ENCODE results near the gene MACROD2.
"Not testable (repeated sequence)": the region's sequence is repeated elsewhere in the genome, so short reads cannot be mapped to it uniquely, and the experiment has no call there.

Gene MACROD2

DNA sequence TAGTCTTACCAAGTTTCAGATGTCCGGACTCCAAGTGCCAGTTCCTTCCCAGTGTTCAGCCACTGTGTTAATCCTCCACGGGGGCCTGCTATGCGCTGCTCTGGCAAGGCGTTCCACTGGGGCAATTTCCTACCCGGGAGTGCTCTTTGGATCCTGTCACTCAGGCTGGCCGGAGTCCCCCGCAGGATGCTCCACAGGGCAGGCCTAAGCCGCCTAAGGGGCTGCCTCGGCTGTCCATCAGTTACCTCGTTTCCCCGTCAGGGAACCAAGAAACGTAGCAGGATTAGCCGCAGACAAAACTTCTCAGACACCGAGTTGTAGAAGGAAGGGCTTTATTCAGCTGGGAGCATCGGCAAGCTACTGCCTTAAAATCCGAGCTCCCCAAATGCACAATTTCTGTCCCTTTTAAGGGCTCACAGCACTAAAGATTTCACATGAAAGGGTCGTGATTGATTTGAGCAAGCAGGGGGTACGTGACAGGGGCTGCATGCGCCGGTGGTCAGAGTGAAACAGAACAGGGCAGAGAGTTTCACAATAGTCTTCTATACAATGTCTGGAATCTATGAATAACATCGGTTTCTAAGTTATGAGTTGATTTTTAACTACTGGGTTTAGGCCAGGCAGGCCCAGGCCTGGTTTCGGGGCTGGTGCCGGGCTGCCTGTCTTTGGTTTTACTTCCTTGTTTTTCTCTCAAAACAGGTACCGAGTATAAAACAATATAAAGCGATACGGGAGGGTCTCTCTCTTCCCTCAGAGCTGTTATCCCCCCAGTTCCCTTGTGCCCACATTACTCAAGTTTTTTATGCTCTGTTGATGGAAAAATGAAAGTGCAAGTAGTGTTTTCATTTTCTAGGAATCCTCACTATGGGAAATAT is 1990.4 kb downstream of the MACROD2 start:
- DNase-seq = not testable (repeated sequence)

DNA sequence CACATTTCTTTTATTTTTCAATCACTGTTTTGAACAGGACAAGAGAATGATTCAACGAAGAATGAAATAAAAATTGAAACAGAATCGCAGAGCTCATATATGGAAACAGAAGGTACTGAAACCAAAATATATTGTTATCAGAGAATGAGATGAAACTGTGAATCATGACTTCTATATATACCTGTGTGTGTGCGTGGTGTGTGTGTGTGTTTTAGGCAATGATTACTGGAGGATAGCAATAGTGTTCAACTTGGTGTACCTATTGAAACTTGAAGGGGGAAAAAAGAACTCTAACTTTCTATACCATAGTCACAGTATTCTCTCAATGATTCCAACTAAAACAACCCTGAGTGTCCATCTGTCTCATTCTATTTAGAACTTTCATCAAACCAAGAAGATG is 1991.4 kb downstream of the MACROD2 start:
- no peak for DNase-seq

DNA sequence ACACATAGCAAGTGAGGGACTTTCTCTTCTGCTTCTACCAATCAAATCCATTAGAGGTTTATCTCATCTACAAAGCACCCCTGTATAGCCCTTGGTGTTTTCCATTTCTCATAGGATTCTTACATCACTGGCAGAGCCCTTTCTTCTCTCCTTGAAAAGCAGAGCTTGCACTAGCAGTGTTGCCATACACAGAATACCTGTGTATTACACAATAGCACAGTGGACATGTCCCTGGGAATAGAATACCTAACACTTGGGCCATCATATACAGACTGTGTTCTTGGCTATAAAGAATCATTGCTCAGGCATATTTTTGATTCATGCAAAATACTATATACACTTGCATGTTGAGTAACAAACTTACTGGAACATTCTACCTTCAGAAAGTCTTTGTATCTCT is 1996.0 kb downstream of the MACROD2 start:
- no peak for DNase-seq

DNA sequence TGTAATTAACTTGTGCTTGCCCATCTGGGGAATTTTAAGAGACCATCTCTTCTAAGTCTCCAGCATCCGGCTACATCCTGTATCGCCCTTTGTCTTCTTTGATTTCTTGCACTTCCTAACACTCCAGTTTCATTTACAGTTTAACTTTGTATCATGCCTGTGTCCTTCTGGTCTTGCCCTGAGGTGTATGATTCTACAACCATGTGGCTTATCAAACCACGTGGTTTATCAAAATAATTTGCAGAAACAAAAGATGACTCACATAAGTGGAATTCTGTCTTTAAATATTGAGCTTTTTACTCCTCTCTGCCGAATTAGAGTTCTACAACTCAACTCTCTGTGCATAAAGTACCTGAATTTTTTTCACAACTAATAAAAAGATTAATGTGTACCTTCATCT is 1997.2 kb downstream of the MACROD2 start:
- DNase-seq = no peak

DNA sequence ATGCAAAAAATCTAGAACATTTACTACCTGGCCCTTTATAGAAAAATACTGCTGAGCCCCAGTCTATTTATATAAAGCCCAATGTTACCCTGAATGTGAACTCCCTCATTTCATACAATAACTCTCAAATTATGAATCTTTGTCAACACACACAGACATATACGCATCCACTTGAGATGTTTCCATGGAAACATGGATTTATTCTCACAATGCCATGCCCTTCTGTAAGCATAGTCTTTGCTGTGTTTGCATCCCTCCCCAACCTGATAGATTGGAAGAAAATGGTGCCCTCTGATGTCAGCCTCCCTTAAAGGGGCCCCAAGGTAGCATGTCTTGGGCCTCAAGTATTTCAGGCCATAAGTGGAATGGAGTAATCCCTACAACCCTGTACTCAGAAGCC is 2004.8 kb downstream of the MACROD2 start:
- no peak for DNase-seq

DNA sequence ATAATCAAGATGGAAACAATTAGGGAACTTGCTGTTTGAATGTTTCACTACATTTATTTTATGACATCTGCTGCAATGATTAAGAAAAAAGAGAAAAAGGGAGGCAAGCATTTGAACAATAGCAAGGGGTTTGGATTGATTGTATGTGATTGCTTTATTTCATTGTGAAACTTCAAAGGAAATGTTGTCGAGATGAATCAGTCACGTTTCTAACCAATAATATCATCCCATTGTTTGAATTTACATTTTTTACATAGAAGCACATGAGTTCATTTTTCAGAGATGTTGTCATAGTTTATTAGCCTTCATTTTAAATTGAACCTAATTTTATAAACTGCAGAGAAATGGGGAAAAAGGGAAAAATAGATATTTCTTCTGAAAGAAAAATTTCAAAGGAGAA is 2006.0 kb downstream of the MACROD2 start:
- no peak for DNase-seq

DNA sequence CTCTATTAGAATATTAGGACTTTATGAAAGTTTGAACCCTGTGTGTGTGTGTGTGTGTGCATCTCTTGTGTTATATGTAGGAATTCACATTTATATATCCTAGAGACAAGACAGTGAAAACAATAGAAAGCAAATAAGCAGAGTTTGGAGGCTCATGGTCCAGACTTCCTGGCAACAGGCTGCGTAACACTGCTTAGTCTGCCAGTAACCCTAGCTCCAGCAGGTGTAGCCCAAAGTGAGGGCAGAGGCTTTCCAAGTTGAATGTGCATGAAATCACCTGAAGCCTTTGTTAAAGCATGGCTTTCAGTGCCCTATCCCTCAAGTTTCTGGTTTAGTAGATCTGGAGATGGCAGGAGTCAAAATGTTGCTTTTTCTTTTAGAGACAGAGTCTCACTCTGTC is 2008.0 kb downstream of the MACROD2 start:
- no peak for DNase-seq

DNA sequence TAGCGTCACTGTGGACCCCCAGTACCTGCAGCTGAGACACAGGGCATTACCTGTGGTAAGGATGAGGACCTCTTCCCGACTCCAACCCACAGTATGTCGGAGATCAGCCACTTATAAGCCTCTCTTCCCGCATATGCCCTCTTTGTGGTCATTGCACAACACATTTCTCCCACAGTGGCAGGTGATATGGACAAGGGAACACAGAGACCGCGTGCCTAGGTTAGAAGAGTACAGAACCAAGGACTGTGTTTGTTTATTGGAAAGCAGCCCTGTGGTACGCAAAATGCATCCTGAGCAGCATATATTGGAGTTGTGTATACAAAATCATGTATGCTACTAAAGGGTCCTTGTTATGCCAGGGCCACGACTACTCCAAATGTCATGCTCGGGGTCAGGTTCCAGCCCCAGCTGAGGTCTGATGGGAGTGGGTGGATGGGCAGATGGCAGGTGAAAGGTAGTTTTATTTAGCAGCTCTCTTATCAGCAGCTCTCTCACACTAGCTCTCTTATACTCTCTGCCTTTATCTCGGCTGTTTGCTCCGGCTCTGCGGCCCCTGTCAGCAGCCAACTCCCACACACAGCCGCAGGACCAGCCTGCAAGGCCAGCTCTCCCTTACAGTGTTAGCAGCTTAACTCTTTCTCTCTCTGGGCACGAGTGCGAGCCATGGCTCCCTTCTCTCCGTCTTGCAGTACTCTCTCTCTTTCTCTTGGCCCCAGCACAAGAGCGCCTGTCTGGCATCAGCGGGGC is 2009.0 kb downstream of the MACROD2 start:
- DNase-seq = no peak

DNA sequence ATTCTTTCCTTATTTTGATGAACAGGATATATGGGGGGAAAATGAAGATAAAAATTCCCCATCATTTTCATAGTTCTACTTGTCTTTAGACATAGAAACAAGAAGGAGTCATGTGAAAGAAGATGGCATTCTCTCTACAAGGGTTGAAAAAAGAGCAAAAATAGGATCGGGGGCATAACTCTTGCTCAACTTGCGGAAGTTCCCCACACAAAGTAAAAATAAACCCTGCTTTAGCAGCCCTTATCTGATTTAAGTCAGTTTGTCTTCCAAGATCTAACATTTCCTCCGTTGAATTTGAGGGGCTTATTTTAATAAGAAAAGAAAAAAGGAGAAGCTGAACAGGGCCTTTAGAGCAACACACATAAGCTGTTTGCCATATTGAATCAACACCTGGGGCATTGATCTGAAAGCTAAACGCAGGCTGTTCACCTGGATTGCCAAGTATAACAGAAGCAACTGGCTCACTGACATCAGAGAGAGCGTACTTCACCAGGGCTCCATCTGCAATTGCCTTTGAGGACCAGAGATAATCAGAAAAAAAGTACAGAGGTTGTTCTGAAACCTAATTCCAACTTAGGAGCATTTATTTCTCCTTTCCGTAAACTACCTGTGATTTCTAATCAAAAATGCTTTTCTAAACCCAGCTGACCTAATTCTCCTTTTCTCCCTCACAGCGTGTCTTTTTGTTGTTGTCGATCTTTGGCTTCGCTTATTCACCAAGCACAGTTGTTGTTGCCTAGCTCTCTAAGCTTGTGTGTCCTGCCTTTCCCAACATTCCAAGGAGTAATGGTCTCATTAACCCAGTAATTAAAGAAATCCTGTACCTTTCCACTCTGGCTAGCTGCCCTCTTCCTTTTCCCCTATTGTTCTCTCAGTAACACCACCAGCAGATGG is 2010.0 kb downstream of the MACROD2 start:
- DNase-seq = no peak

DNA sequence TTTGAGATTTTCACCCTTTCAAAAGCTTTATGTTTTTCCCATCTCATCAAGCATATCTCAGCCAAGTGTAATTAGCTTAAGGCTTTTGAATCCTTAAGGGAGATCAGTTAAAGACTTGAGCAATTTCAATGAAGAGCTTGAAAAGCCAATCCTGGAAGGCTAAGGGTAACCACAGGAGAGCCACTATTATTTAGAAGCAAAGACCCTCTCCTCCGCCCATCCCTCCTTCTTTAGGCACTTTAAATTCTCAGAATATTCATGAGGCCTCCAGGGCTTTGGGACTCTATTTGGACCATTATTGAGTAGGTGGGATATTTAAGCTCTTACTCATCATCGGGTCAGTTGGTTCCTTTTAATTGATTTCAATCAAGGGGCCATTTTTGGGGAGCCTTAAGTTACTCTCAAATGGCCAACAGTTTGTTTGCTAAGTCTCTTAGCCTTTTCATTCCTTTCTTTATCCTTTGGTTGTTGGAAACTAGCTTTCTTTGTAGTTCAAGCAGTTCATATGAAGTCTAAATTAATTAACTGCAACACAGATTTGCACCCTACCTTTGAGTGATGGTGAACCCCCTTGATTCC is 2010.7 kb downstream of the MACROD2 start:
- DNase-seq = no peak

DNA sequence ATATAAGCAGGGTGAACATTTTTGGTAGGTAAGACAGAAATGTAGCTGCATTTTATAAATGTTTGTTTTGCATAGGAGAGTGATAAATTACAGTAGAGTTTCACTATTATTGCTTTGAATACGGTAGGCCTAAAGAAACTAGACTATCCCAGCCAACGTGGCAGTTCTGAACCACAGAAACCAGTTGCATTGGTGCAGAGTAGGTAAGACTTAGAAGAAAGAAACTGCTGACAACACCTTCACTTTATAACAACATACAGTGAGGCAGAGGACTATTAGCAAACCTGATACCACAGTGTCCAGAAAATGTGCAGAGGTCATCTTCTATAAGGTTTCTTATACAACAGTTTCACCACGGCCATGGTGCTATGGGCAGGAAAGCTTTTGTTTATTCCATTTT is 2011.8 kb downstream of the MACROD2 start:
- no peak for DNase-seq

DNA sequence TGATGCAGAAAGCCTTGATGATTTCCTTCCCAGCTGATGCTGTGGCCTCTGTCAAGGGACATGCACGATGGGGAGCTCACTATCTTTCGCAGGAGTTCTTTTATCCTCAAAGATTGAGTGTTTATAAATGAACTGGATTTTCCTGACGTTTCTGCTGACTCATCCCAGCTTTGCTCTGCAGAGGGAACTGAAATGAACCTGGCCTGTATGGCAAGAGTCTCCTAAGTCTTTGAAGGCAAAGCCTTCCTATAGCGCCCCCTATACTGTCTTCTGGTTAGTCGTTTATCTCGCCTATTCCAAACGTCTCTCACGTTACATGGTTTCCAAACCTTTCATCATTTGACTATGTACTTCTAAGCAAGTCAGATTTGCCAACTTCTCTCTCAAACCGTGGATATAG is 2012.6 kb downstream of the MACROD2 start:
- DNase-seq = no peak

DNA sequence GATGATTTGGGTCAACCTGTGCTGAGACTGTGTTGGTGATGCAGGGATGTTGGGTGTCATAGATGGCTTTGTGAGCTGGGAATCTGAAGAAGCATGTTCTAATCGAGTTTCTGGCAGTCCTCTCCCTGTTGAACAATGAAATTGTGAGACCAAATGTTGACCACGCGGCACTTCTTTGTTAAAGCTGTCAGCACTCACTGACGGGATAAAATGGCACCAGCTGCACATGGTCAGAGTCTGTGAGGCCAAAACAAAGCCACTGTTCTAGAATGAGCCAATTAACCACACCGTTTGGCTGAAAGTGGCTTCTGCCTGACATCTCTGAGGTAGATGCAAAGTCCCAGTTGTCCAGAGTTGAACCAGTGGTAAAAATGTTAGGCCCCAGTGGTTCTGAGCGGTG is 2015.7 kb downstream of the MACROD2 start:
- no peak for DNase-seq

DNA sequence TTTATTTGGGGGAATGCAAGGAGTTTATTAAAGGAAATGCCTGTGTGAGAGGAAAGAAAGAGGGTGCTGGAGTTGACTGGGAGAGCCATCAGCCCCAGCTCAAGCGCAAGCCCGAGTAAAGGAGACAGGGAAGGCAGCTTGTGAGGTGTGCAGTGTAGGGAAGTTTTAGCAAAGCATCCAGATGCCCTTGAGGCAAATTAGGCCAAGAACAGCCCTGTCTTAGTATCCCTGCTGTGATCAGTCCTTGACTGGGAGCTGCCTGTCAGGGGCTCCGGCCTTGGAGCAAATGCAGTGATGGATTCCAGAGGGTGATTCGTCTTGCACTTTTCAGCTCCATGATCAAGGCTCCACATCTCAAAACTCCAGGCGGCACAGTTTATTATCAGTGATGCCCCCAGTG is 2016.2 kb downstream of the MACROD2 start:
- DNase-seq = no peak

DNA sequence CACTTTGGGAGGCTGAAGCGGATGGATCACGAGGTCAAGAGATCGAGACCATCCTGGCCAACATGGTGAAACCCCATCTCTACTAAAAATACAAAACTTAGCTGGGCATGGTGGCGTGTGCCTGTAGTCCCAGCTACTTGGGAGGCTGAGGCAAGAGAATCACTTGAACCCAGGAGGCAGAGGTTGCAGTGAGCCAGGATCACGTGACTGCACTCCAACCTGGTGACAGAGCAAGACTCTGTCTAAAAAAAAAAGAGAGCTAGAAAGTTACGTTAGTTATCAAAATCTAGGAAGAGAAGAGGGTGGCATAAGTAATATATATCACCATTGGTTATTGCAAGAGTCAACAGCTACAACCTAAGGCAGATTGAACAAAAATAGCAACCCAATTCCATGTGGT is 2017.6 kb downstream of the MACROD2 start:
- DNase-seq = not testable (repeated sequence)

DNA sequence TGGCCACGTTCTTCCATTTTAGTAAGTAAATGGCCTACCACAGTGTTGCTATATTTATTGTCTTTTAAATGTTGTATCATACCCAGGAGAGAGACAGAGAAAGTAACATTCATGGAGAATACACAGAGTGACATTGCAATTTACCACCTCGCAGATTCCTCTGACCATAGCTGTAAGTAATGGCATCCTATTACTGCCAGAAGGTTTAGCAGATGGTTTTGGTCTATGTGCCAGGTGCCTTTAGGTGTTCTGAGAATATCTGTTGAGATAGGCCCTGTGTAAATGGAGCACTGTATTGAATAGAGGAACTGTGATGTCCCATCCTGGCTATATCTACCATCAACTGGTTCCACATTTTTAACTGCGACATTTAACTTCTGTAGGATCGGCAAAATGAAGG is 2018.3 kb downstream of the MACROD2 start:
- DNase-seq = no peak

DNA sequence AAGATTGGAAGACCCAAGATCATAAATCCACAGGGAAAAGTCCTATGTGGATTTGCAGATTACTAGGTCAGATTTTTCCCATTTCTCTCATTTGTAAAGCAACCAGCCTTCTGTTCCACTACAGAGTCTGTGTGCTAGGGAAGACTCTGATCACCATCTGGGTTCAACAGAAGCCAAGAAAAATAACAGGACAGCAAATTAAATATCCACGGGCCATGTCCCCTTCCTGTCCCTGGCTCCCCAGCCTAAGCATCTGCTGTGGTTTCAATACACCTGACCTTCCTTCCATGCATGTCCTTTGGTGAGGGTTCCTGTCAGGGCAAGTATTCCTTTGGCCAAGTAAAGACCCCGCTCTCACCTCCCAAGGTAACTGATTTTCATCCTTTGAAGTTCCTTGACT is 2019.1 kb downstream of the MACROD2 start:
- no peak for DNase-seq

DNA sequence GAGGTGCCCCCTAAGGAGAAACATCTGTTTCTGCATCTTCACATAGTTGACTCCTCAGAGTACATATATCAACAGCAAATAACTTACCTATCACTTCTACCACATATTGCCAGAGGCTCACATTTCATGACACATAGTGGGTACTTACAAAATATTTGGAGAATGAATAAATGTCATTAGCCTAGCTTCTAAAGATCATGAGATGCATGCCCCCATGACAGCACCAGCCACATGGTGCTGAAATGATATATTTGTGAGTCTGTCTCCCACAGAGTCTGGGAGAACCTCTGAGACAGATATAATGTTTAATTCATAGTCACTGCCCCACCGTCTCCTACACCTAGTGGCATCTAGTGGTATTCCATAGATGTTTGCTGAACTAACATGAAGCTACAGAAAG is 2022.3 kb downstream of the MACROD2 start:
- no peak for DNase-seq

DNA sequence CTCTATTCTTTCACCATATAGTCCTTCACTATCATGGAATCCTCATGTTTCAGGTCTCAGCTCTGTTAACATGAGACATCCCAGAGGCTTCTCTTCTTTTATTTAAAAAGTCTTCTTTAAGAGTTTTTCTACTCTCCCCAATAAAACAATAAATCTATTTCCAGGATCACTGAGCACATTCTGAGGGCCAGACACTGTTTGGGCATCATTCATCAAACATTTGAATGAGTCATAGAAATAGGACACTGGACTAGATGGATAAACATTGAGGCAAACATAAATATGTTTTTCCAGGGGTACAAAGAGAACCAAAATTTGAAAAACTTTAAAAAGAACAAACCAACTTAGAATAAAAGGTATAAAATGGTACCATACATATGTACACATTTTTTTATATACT is 2023.6 kb downstream of the MACROD2 start:
- DNase-seq = no peak

DNA sequence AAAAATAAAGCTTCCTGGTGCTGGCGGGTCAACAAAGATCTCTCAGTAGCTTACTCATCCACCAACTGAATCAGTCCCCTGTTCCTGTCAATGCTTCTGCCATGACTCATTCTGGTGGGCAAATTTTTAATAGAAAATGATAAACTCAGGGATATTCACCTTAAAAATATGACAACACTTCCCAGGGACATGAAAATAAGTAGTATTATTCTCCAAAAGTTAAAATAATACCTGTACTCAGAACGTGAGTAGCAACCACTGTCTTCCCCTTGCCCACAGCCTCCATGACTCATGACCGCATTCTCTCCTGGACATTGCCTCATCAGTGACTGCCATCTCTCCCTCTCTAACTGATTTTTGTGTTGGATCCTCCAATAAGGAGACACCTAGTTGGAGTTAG is 2025.7 kb downstream of the MACROD2 start:
- no peak for DNase-seq

DNA sequence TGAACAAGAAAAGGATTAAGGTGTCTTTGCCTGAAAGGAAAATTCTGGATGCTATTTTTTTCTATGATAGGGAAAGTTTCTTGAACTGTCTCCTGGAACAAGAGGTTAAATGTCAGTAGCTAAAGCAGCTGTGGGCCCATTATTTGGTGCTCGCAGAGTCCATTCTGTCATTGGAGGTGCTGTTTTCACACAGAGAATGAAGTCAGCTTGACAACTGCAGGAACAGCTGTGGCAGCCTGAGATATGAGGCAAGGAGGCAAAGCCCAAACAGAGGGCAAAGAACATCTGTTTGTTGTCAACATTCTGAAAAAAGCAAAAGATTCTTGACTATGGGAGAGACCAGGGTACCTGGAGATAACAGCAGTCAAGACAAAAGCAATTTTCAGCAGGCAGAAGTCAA is 2029.8 kb downstream of the MACROD2 start:
- DNase-seq = no peak

DNA sequence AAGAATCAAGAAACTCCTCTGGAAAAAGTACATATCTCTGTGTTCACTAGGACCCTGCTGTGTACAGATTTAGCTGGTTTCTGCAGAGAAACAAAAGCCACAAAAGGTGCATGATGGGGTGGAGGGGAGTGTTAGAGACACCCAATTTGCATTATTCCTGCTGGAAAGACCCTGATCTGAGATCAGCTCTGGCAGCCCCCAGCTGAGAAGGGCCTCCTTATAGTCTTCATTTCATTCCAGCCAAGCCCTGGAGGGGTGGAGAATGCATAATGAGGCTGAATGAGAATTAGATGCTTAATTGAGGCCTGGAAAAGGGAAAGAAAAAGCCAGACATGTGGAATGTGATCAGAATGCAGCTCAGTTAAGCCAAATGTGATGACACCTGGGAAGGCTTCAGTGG is 2032.4 kb downstream of the MACROD2 start:
- DNase-seq = no peak

DNA sequence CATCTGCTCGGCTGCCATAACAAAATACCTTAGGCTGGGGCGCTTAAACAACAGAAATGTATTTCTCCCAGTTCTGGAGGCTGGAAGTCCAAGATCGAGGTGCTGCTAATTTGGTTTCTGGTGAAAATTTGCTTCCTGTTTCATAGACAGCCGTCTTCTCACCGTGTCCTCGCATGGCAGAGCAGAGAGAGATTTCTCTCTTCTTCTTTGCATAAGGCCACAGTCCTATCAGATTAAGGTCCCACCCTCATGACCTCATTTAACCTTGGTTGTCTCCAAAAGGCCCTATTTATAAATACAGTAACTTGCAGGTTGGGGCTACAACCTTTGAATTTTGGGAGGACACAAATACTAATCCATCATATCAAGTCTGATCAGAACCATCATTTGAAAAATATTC is 2033.6 kb downstream of the MACROD2 start:
- DNase-seq = no peak

All from SHP77 treated with DMSO at 0.1 percent for 48 hours (cell line).